ENCODE data around the gene TPPP3. TPM values are rescaled to one million over a fixed set of nuclear protein-coding genes. Genes with fewer than 3 reads are reported as not detected.
"Not testable (repeated sequence)": the region's sequence is repeated elsewhere in the genome, so short reads cannot be mapped to it uniquely, and the experiment has no call there.

The TPPP3 gene
- total RNA-seq, 1 experiment from 2014 or later = 3.1 TPM

- Histone ChIP-seq H3K79me2 (ENCODE audit: low read depth) (no peaks in the 10 kb centered on the region), H3F3A (ENCODE audit: insufficient read depth, low read depth) (peaks cover 2% of the 10 kb centered on the region; the same call in 1 of the 2 replicates), H3K4me2 (no peak overlapping the region), H4K20me1 (ENCODE audit: insufficient read depth) (no peaks in the 10 kb centered on the region), H3K4me1 (replicated peaks; ENCODE audit: insufficient read depth) (no peaks in the 10 kb centered on the region), H3K9me3 (ENCODE audit: insufficient read depth, low read depth) (no peaks in the 10 kb centered on the region), H3K27me3 (ENCODE audit: insufficient read depth, low read depth) (no peaks in the 10 kb centered on the region), H3K27ac (no peak overlapping the region), H3K36me3 (ENCODE audit: low read depth) (no peaks in the 10 kb centered on the region), H2AFZ (no peak overlapping the region), H3K4me3 (no peak overlapping the region), H3K9me2 (ENCODE audit: insufficient read depth) (no peaks in the 10 kb centered on the region)
- no peak for DNase-seq
- no TSS peak for BruUV-seq (replicated peaks)
- ChIA-PET CTCF (interaction anchor here (0.5 to 0.6 kb wide), 2 partner anchors 30 to 582 kb away, joined by 3 to 5 read pairs; no protein-coding TSS in a partner anchor), POLR2A (ENCODE audit: unreplicated experiment) (interaction anchor here (0.5 to 0.6 kb wide), 3 partner anchors 67 to 1163 kb away, joined by 3 to 4 read pairs (median 4); no protein-coding TSS in a partner anchor)
- intact Hi-C loops (cut with micrococcal nuclease; ENCODE audit: unreplicated experiment) = no loop called here
- TF ChIP-seq EZH2 (IDR thresholded peaks at IDR 0.05; ENCODE audit: low read depth) (no peak), CTCF (conservative IDR thresholded peaks at IDR 0.05) (no peak)
These were observed 35.7 kb downstream of the TPPP3 start for GRCh38 chr16:67357561-67357960.

GRCh38 chr16:67356396-67356795 is 36.9 kb downstream of the TPPP3 start:
- Histone ChIP-seq H3K79me2 (ENCODE audit: low read depth) (no peaks in the 10 kb centered on the region), H3K27me3 (ENCODE audit: insufficient read depth, low read depth) (no peaks in the 10 kb centered on the region), H3K9me3 (ENCODE audit: insufficient read depth, low read depth) (no peaks in the 10 kb centered on the region), H3K36me3 (ENCODE audit: low read depth) (no peaks in the 10 kb centered on the region), H3F3A (ENCODE audit: insufficient read depth, low read depth) (no peaks in the 10 kb centered on the region), H3K4me3 (no peak overlapping the region), H3K27ac (no peak overlapping the region), H2AFZ (no peak overlapping the region), H3K4me2 (no peak overlapping the region), H3K9me2 (ENCODE audit: insufficient read depth) (no peaks in the 10 kb centered on the region), H3K4me1 (replicated peaks; ENCODE audit: insufficient read depth) (no peaks in the 10 kb centered on the region), H4K20me1 (ENCODE audit: insufficient read depth) (no peaks in the 10 kb centered on the region)
- TF ChIP-seq CTCF (conservative IDR thresholded peaks at IDR 0.05) = no peak
- CTCF ChIA-PET = interaction anchor here (1.2 kb wide), 1 partner anchor 17 kb away, joined by 3 read pairs; no protein-coding TSS in a partner anchor
- POLR2A ChIA-PET (ENCODE audit: unreplicated experiment) = no interaction called here
- no TSS peak for BruUV-seq (replicated peaks)
- DNase-seq = no peak
- intact Hi-C loops (cut with micrococcal nuclease; ENCODE audit: unreplicated experiment) = no loop called here

DNA sequence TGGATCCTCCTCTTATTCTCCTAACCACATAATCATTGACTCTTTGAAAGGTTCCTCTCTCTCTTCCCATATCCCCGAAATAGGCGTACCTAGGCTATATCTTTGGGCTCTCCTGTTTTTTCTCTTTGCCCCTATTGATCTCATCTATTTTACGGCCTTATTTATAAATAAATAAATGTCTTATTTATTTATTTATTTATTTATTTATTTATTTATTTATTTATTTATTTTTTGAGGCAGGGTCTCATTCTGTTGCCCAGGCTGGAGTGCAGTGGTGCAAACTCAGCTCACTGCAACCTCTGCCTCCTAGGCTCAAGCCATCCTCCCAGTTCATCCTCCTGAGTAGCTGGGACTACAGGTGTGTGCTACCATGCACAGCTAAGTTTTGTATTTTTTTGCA is 40.8 kb downstream of the TPPP3 start:
- H3K79me2 ChIP-seq (ENCODE audit: low read depth); H3K27ac ChIP-seq; H3K4me1 ChIP-seq (replicated peaks; ENCODE audit: insufficient read depth); H2AFZ ChIP-seq; DNase-seq; H4K20me1 ChIP-seq (ENCODE audit: insufficient read depth); H3K4me2 ChIP-seq; BruUV-seq (replicated peaks); H3K9me3 ChIP-seq (ENCODE audit: insufficient read depth, low read depth); H3K4me3 ChIP-seq; H3F3A ChIP-seq (ENCODE audit: insufficient read depth, low read depth); H3K9me2 ChIP-seq (ENCODE audit: insufficient read depth); H3K36me3 ChIP-seq (ENCODE audit: low read depth); intact Hi-C loops (cut with micrococcal nuclease; ENCODE audit: unreplicated experiment); H3K27me3 ChIP-seq (ENCODE audit: insufficient read depth, low read depth): not testable (repeated sequence)
- CTCF ChIA-PET = interaction anchor here (0.8 kb wide), 1 partner anchor 13 kb away, joined by 3 read pairs; no protein-coding TSS in a partner anchor
- POLR2A ChIA-PET (ENCODE audit: unreplicated experiment) = interaction anchor here (0.6 kb wide), 1 partner anchor 14 kb away, joined by 10 read pairs; no protein-coding TSS in a partner anchor

- no peak overlapping the region for H3K4me3 ChIP-seq
- no peaks in the 10 kb centered on the region for H3K9me2 ChIP-seq (ENCODE audit: insufficient read depth)
- H3K9me3 ChIP-seq (ENCODE audit: insufficient read depth, low read depth) = no peaks in the 10 kb centered on the region
- TF ChIP-seq CTCF (conservative IDR thresholded peaks at IDR 0.05) = no peak
- TF ChIP-seq EZH2 (IDR thresholded peaks at IDR 0.05; ENCODE audit: low read depth) = no peak
- no peaks in the 10 kb centered on the region for H3F3A ChIP-seq (ENCODE audit: insufficient read depth, low read depth)
- CTCF ChIA-PET = no interaction called here
- BruUV-seq (replicated peaks) = no TSS peak
- H3K27ac ChIP-seq = no peak overlapping the region
- H3K4me1 ChIP-seq (replicated peaks; ENCODE audit: insufficient read depth) = peaks cover 11% of the 10 kb centered on the region
- no peak for DNase-seq
- POLR2A ChIA-PET (ENCODE audit: unreplicated experiment) = interaction anchor here (0.7 kb wide), 1 partner anchor 85 kb away, joined by 6 read pairs; no protein-coding TSS in a partner anchor
- no peaks in the 10 kb centered on the region for H3K79me2 ChIP-seq (ENCODE audit: low read depth)
- no peaks in the 10 kb centered on the region for H3K27me3 ChIP-seq (ENCODE audit: insufficient read depth, low read depth)
- H2AFZ ChIP-seq = 0 out of 2 replicates have a peak overlapping the region, but pooled peaks have one; percentile 26
- no peaks in the 10 kb centered on the region for H4K20me1 ChIP-seq (ENCODE audit: insufficient read depth)
- no peak overlapping the region for H3K4me2 ChIP-seq
- intact Hi-C loops (cut with micrococcal nuclease; ENCODE audit: unreplicated experiment) = no loop called here
- H3K36me3 ChIP-seq (ENCODE audit: low read depth) = no peaks in the 10 kb centered on the region
These were observed 43.0 kb downstream of the TPPP3 start for GRCh38 chr16:67350324-67350723.

Data from PC-9 (cell line).